ENCODE results near the gene SLCO2A1.

DNA sequence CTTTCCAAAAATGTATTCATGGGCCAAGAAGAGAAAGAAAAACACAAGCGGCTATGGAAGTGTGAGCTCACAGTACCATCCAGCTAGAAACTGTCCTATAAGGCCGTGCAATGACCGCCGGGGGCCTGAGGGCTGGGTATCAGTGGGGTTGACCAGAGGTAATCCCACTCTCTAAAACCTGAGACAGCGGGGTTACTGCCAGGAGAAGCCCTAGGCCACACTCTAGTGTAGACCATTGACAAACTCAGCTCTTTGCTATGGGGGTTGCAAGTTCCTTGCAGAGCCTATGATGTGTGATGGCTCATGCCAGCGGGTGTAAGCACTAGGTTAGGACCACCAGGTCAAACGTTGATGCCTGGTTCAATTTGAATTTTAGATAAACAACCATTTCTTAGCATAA is 25.9 kb upstream of the SLCO2A1 start:
- TF ChIP-seq ELK1 (IDR thresholded peaks at IDR 0.05; ENCODE audit: borderline replicate concordance, low read depth, low read length) (no peak), MXI1 (IDR thresholded peaks at IDR 0.05; ENCODE audit: borderline replicate concordance, low read depth, low read length) (no peak), POLR2A (IDR thresholded peaks at IDR 0.05; ENCODE audit: low read depth, low read length) (no peak), CEBPB (IDR thresholded peaks at IDR 0.05; ENCODE audit: low read depth, low read length) (no peak), NFE2L2 (IDR thresholded peaks at IDR 0.05; ENCODE audit: low read depth, low read length) (no peak), RAD21 (IDR thresholded peaks at IDR 0.05; ENCODE audit: low read length) (no peak), MAFK (IDR thresholded peaks at IDR 0.05; ENCODE audit: low read depth, low read length) (no peak), RFX5 (IDR thresholded peaks at IDR 0.05; ENCODE audit: low read depth, low read length) (no peak), SMC3 (IDR thresholded peaks at IDR 0.05; ENCODE audit: low read depth, low read length) (no peak), RCOR1 (IDR thresholded peaks at IDR 0.05; ENCODE audit: insufficient replicate concordance, low read length) (no peak)
- TF ChIP-seq, protein P1, sequence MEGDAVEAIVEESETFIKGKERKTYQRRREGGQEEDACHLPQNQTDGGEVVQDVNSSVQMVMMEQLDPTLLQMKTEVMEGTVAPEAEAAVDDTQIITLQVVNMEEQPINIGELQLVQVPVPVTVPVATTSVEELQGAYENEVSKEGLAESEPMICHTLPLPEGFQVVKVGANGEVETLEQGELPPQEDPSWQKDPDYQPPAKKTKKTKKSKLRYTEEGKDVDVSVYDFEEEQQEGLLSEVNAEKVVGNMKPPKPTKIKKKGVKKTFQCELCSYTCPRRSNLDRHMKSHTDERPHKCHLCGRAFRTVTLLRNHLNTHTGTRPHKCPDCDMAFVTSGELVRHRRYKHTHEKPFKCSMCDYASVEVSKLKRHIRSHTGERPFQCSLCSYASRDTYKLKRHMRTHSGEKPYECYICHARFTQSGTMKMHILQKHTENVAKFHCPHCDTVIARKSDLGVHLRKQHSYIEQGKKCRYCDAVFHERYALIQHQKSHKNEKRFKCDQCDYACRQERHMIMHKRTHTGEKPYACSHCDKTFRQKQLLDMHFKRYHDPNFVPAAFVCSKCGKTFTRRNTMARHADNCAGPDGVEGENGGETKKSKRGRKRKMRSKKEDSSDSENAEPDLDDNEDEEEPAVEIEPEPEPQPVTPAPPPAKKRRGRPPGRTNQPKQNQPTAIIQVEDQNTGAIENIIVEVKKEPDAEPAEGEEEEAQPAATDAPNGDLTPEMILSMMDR (conservative IDR thresholded peaks at IDR 0.05; ENCODE audit: low read depth, low read length) = no peak
- TF ChIP-seq, protein P2, sequence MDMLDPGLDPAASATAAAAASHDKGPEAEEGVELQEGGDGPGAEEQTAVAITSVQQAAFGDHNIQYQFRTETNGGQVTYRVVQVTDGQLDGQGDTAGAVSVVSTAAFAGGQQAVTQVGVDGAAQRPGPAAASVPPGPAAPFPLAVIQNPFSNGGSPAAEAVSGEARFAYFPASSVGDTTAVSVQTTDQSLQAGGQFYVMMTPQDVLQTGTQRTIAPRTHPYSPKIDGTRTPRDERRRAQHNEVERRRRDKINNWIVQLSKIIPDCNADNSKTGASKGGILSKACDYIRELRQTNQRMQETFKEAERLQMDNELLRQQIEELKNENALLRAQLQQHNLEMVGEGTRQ (IDR thresholded peaks at IDR 0.05; ENCODE audit: low read depth, low read length) = no peak
